AG04450 (cell line): Measurements from ENCODE around the gene KRTAP21-1. TPM values are rescaled to one million over a fixed set of nuclear protein-coding genes. Genes with fewer than 3 reads are reported as not detected.

Source experiments
- CTCF ChIA-PET: fragments of 300-600, 350-600 bp; formaldehyde crosslinking; extraction: SDS; loops from one replicate; lab custom pipeline; 2022; ENCODE audit warnings: antibody characterized with exemption, inconsistent platforms; lab: Charles Lee
- POLR2A ChIA-PET: fragments of 350-600 bp; formaldehyde crosslinking; extraction: SDS; loops from one replicate; lab custom pipeline; 2021; ENCODE audit warnings: antibody characterized with exemption, inconsistent platforms; lab: Yijun Ruan, JAX
- DNase-seq: peaks from one replicate; pipeline ENCODE4 v3.0.0-alpha.2; 2011; ENCODE audit warnings: low read depth, low spot score
- H3K27ac ChIP-seq: one replicate; pipeline ENCODE4 v1.5.1; 2012; ENCODE audit warnings: low read depth, low read length, control low read depth
- H3K27me3 ChIP-seq: one replicate; pipeline ENCODE4 v1.6.0; 2012; ENCODE audit warnings: low read length; ENCODE audit not compliant: control insufficient read depth, insufficient read depth
- H3K4me3 ChIP-seq: 2 replicates; pipeline ENCODE4 v1.5.1; 2011; ENCODE audit warnings: mild to moderate bottlenecking, low read depth, low read length, control low read depth
- H3K9me3 ChIP-seq: 2 replicates; pipeline ENCODE4 v1.5.1; 2012; ENCODE audit warnings: low read length; ENCODE audit not compliant: control insufficient read depth, insufficient read depth
- polyA plus RNA-seq: library from polyadenylated mRNA; depleted of rRNA; stranded (reverse); fragments of >200 nt; gene quantifications from 2 replicates; pipeline ENCODE4 v1.2.3, GENCODE V29; 2011
- TF ChIP-seq, protein P1 (sequence below): IDR thresholded peaks from 2 replicates; pipeline ENCODE4 v1.5.1; 2011; ENCODE audit warnings: low read depth, low read length, control low read depth, inconsistent platforms

Gene KRTAP21-1
- polyA plus RNA-seq, 1 experiment = not detected

DNA sequence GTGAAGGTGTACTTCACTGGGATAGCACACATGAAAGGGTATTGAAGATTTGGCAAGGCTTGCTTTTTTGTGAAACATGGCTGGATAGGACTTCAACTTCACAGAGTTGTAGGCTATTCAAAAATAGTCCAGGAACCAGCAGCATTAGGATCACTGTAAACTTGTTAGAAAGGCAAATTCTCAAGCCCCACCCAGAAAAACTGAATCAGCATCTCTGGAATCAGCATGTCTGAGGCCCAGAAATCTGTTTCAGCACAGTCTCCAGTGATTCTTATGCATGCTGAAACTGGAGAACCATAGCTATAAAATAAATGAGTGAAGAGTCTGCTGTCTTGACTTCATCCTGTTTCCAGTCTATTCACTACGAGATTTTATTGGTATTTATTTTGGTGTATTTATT is 28.5 kb downstream of the KRTAP21-1 start:
- Histone ChIP-seq H3K27me3 (no peaks in the 10 kb centered on the region), H3K9me3 (peaks cover 4% of the 10 kb centered on the region; the same call in 1 of the 2 replicates), H3K4me3 (no peak overlapping the region), H3K27ac (no peak overlapping the region)
- TF ChIP-seq, protein P1, sequence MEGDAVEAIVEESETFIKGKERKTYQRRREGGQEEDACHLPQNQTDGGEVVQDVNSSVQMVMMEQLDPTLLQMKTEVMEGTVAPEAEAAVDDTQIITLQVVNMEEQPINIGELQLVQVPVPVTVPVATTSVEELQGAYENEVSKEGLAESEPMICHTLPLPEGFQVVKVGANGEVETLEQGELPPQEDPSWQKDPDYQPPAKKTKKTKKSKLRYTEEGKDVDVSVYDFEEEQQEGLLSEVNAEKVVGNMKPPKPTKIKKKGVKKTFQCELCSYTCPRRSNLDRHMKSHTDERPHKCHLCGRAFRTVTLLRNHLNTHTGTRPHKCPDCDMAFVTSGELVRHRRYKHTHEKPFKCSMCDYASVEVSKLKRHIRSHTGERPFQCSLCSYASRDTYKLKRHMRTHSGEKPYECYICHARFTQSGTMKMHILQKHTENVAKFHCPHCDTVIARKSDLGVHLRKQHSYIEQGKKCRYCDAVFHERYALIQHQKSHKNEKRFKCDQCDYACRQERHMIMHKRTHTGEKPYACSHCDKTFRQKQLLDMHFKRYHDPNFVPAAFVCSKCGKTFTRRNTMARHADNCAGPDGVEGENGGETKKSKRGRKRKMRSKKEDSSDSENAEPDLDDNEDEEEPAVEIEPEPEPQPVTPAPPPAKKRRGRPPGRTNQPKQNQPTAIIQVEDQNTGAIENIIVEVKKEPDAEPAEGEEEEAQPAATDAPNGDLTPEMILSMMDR = no peak
- CTCF ChIA-PET = no interaction called here
- POLR2A ChIA-PET = no interaction called here
- DNase-seq = no peak

DNA sequence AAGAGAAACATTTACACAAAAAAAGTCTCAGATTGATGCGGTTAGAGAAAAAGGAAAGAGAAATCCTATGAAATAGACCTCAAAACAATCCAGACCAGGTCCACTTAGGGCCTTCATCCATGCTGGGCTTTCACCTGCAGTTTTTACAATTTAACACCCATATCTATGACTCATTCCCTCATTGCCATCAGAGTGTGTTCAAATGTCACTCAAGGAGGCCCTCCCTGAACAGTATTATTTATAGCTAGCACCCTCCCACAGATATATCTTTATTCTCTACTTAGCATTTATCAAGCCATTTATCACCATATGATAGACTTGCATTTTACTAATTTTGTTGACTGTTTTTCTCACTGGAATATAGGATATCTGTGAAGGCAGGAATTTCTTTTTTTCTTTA is 35.8 kb downstream of the KRTAP21-1 start:
- CTCF ChIA-PET = no interaction called here
- TF ChIP-seq, protein P1 = no peak
- no peak for DNase-seq
- H3K27ac ChIP-seq = no peak overlapping the region
- no peak overlapping the region for H3K4me3 ChIP-seq
- POLR2A ChIA-PET = no interaction called here
- peaks cover 9% of the 10 kb centered on the region for H3K9me3 ChIP-seq
- H3K27me3 ChIP-seq = no peaks in the 10 kb centered on the region

GRCh38 chr21:30718239-30718909 is 36.9 kb downstream of the KRTAP21-1 start, which contains the start of gene KRTAP21-3:
Gene KRTAP21-3 (minus strand): TSS chr21:30718777. CDS start chr21:30718759, 18 bp downstream.
- POLR2A ChIA-PET = no interaction called here
- no peaks in the 10 kb centered on the region for H3K27me3 ChIP-seq
- peaks cover 9% of the 10 kb centered on the region for H3K9me3 ChIP-seq
- DNase-seq = no peak
- CTCF ChIA-PET = no interaction called here
- no peak within 1 kb of the TSS for H3K27ac ChIP-seq
- no peak within 1 kb of the TSS for H3K4me3 ChIP-seq
- TF ChIP-seq, protein P1 = no peak

- CTCF ChIA-PET = interaction anchor here (0.6 kb wide), 2 partner anchors 163 to 279 kb away, joined by 3 read pairs; no protein-coding TSS in a partner anchor
- H3K9me3 ChIP-seq = peaks cover 9% of the 10 kb centered on the region
- H3K4me3 ChIP-seq = no peak overlapping the region
- no peak for DNase-seq
- no peak overlapping the region for H3K27ac ChIP-seq
- H3K27me3 ChIP-seq = no peaks in the 10 kb centered on the region
- TF ChIP-seq, protein P1 = no peak
- POLR2A ChIA-PET = no interaction called here
Measured at GRCh38 chr21:30717105-30717504, 38.1 kb downstream of the KRTAP21-1 start.

DNA sequence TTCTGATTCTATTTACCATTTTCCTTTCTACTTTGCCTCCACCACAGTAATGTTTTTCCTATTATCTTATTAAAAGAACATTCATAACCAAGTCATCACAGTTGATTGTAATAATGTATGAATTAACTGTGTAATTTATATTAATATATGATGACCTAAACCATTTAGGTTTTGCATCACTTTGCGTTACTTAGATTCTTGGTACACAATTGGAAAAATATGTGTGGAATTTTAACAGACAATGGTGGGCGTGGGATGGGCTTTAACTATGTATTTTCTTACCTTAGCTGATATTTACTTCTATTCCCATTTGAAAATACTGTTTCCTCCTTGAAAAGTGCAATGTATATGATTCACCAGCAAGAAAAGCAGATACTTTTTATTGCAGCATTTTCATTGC is 40.3 kb downstream of the KRTAP21-1 start:
- ChIA-PET POLR2A (no interaction called here), CTCF (interaction anchor here (0.9 kb wide), 1 partner anchor 384 kb away, joined by 3 read pairs; no protein-coding TSS in a partner anchor)
- no peak overlapping the region for H3K4me3 ChIP-seq
- peaks cover 6% of the 10 kb centered on the region for H3K9me3 ChIP-seq
- TF ChIP-seq, protein P1 = no peak
- no peak for DNase-seq
- no peak overlapping the region for H3K27ac ChIP-seq
- no peaks in the 10 kb centered on the region for H3K27me3 ChIP-seq
